Lower lobe of right lung (tissue), 2 donors: ENCODE data around the gene SLC16A5. TPM values are rescaled to one million over a fixed set of nuclear protein-coding genes. Genes with fewer than 3 reads are reported as not detected.

Experiments
- ATAC-seq, 2 donors: fragments of 200-7000 bp; cut with Tn5 transposase; one replicate each; pipeline ENCODE4 v1.9.1; 2020 to 2022; ENCODE audit warnings: mild to moderate bottlenecking in 2 of 2, moderate library complexity in 2 of 2
- DNase-seq: peaks from one replicate; pipeline ENCODE4 v3.0.0-alpha.2; 2020
- H3K27ac ChIP-seq: fragments of 200-600 bp; one replicate; pipeline ENCODE4 v1.8.0; 2022
- H3K27me3 ChIP-seq: fragments of 200-600 bp; one replicate; pipeline ENCODE4 v1.8.0; 2022; ENCODE audit warnings: low read depth
- H3K36me3 ChIP-seq: fragments of 200-600 bp; one replicate; pipeline ENCODE4 v1.8.0; 2022; ENCODE audit warnings: mild to moderate bottlenecking
- H3K4me1 ChIP-seq: fragments of 200-600 bp; one replicate; pipeline ENCODE4 v1.8.0; 2022
- H3K4me3 ChIP-seq: fragments of 200-600 bp; one replicate; pipeline ENCODE4 v1.8.0; 2022; ENCODE audit warnings: mild to moderate bottlenecking
- H3K9me3 ChIP-seq: fragments of 200-600 bp; one replicate; pipeline ENCODE4 v1.8.0; 2022
- intact Hi-C: fragments of 100-400 bp; cut with DNase I; formaldehyde crosslinking; loops from one replicate; pipeline ENCODE4 v1.11.0; 2022
- total RNA-seq: library from RNA; stranded (reverse); fragmentation: NEBNext Ultra II Directional; extraction: Animal tissue kit (Norgen Biotek cat#: 25700); gene quantifications from one replicate; pipeline ENCODE4 v1.2.1, GENCODE V29; 2021
- TF ChIP-seq, protein P1 (sequence below): fragments of 200-600 bp; IDR thresholded peaks from one replicate; pipeline ENCODE4 v1.8.0; 2022; ENCODE audit warnings: antibody characterized with exemption, mild to moderate bottlenecking
- donor health status: DM: no; HTN: yes; CAD: no; lungs with severe emphysema.

SLC16A5 gene
- total RNA-seq, 1 donor from 2014 or later: 32.3 TPM

DNA sequence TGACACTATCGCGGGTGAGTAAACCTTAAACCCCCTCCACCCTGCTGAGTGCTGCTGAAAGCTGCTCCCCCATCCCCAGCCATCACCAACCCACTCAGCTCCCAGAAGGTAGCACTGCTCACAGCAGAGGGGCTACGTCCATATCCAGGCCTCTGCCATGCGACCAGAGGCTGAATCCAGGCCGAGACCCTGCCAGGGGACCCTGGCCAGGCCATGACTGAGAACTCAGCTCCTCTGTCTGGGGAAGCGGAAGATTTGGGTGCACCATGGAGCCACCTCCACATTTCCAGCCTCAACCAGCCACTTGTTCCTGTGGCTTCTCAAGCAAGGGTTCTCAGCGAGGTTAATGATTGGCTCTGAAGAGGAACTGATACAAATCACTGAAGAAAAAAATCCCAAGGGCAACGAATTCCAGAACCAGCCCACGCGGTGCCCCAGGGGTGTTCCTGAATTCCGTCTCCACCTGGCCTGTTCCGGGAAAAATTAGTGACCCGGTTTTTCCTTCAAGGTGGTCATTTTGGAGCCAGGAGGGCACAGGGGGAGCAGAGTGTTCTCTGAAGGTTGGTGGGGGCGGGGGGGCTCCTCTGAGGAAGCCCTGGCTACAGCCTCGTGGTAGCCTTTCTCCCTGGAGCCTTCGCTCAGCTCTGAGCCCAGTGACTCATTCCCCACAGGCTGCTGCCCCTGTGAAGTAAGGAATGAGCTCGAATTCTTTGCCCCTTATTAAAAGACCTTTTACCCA is 9.3 kb upstream of the SLC16A5 start:
- no peaks in the 10 kb centered on the region for H3K27me3 ChIP-seq
- H3K27ac ChIP-seq: peak overlapping the region; percentile 86
- no peaks in the 10 kb centered on the region for H3K9me3 ChIP-seq
- ATAC-seq (peak; percentile 69 to 81), DNase-seq (peak; percentile 68)
- H3K4me3 ChIP-seq: peak overlapping the region; percentile 54
- TF ChIP-seq, protein P1, sequence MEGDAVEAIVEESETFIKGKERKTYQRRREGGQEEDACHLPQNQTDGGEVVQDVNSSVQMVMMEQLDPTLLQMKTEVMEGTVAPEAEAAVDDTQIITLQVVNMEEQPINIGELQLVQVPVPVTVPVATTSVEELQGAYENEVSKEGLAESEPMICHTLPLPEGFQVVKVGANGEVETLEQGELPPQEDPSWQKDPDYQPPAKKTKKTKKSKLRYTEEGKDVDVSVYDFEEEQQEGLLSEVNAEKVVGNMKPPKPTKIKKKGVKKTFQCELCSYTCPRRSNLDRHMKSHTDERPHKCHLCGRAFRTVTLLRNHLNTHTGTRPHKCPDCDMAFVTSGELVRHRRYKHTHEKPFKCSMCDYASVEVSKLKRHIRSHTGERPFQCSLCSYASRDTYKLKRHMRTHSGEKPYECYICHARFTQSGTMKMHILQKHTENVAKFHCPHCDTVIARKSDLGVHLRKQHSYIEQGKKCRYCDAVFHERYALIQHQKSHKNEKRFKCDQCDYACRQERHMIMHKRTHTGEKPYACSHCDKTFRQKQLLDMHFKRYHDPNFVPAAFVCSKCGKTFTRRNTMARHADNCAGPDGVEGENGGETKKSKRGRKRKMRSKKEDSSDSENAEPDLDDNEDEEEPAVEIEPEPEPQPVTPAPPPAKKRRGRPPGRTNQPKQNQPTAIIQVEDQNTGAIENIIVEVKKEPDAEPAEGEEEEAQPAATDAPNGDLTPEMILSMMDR: no peak
- no peaks in the 10 kb centered on the region for H3K36me3 ChIP-seq
- intact Hi-C loops: no loop called here
- H3K4me1 ChIP-seq: peaks cover 39% of the 10 kb centered on the region

DNA sequence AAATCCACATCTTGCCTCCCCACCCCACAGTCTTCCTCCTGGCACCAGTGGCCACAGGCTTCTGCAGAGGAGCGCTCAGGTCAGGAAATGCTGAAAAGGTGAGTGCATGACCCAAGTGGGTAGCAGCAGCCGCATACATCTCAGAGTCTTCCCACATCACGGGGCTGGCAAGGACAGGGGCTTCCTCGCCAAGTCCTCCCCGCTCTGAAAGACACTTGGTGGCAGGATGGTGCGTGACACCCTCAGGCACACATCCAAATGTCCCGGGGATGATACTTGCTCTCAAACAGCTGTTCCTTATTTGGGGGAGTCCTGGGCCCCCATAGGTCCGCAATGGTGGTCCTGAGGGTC is 8.8 kb upstream of the SLC16A5 start:
- ATAC-seq (peak in 1 of 2 donors; percentile 5), DNase-seq (no peak)
- Histone ChIP-seq H3K9me3 (no peaks in the 10 kb centered on the region), H3K4me1 (peaks cover 44% of the 10 kb centered on the region), H3K36me3 (no peaks in the 10 kb centered on the region), H3K27me3 (no peaks in the 10 kb centered on the region), H3K4me3 (peak overlapping the region; percentile 2), H3K27ac (peak overlapping the region; percentile 86)
- TF ChIP-seq, protein P1: no peak
- intact Hi-C loops: no loop called here

- H3K36me3 ChIP-seq: no peaks in the 10 kb centered on the region
- ATAC-seq: no peak
- intact Hi-C loops: no loop called here
- no peaks in the 10 kb centered on the region for H3K9me3 ChIP-seq
- TF ChIP-seq, protein P1: no peak
- no peaks in the 10 kb centered on the region for H3K27me3 ChIP-seq
- peaks cover 52% of the 10 kb centered on the region for H3K4me1 ChIP-seq
- no peak overlapping the region for H3K4me3 ChIP-seq
- H3K27ac ChIP-seq: no peak overlapping the region
- DNase-seq: no peak
These were observed 5.9 kb upstream of the SLC16A5 start for GRCh38 chr17:75081611-75082540.

GRCh38 chr17:75082683-75083082 is 5.1 kb upstream of the SLC16A5 start:
- intact Hi-C loops: no loop called here
- Histone ChIP-seq H3K4me3 (no peak overlapping the region), H3K9me3 (no peaks in the 10 kb centered on the region), H3K27me3 (no peaks in the 10 kb centered on the region), H3K36me3 (no peaks in the 10 kb centered on the region), H3K4me1 (peaks cover 50% of the 10 kb centered on the region), H3K27ac (no peak overlapping the region)
- ATAC-seq (no peak), DNase-seq (no peak)
- TF ChIP-seq, protein P1: no peak

GRCh38 chr17:75084039-75084660 is 3.6 kb upstream of the SLC16A5 start:
- peaks cover 47% of the 10 kb centered on the region for H3K4me1 ChIP-seq
- TF ChIP-seq, protein P1: no peak
- DNase-seq (no peak), ATAC-seq (no peak)
- intact Hi-C loops: no loop called here
- no peaks in the 10 kb centered on the region for H3K36me3 ChIP-seq
- no peak overlapping the region for H3K4me3 ChIP-seq
- H3K27ac ChIP-seq: peak overlapping the region; percentile 46
- H3K9me3 ChIP-seq: no peaks in the 10 kb centered on the region
- no peaks in the 10 kb centered on the region for H3K27me3 ChIP-seq
